Urinary bladder (tissue), 4 donors: ENCODE data around the gene SEMA4A. TPM values are rescaled to one million over a fixed set of nuclear protein-coding genes. Genes with fewer than 3 reads are reported as not detected.

Experiments used
- DNase-seq: peaks from one replicate; pipeline ENCODE4 v3.0.0-alpha.2; 2015; ENCODE audit errors: extremely low spot score
- H3K27ac ChIP-seq: one replicate; pipeline ENCODE4 v1.5.1; 2013; ENCODE audit warnings: low read depth, mild to moderate bottlenecking, moderate library complexity
- H3K36me3 ChIP-seq: one replicate; pipeline ENCODE4 v1.6.1; 2013; ENCODE audit warnings: mild to moderate bottlenecking, moderate library complexity; ENCODE audit not compliant: insufficient read depth
- H3K4me1 ChIP-seq: one replicate; pipeline ENCODE4 v1.6.1; 2013; ENCODE audit warnings: mild to moderate bottlenecking, moderate library complexity; ENCODE audit not compliant: insufficient read depth
- H3K4me3 ChIP-seq: one replicate; pipeline ENCODE4 v1.5.1; 2013; ENCODE audit warnings: low read depth, low read length
- WGBS: extraction: QIAGEN DNeasy Blood & Tissue Kit; methylation state at CpG from one replicate; pipeline ENCODE4 v1.1.7; 2013; 5-methylcytosine and 5-hydroxymethylcytosine counted together
- polyA plus RNA-seq: library from polyadenylated mRNA; stranded (reverse); fragments of 200-250 nt; gene quantifications from one replicate; pipeline ENCODE4 v1.2.3, GENCODE V29; 2013
- total RNA-seq: library from RNA; depleted of rRNA; stranded (reverse); fragments of >200 nt; gene quantifications from one replicate; pipeline ENCODE4 v1.2.3, GENCODE V29; 2014
- donor health status: healthy with polysubstance abuse.
- donor health status: healthy.

SEMA4A gene
- total RNA-seq: 7.3 TPM
- 7.0 TPM for polyA plus RNA-seq

DNA sequence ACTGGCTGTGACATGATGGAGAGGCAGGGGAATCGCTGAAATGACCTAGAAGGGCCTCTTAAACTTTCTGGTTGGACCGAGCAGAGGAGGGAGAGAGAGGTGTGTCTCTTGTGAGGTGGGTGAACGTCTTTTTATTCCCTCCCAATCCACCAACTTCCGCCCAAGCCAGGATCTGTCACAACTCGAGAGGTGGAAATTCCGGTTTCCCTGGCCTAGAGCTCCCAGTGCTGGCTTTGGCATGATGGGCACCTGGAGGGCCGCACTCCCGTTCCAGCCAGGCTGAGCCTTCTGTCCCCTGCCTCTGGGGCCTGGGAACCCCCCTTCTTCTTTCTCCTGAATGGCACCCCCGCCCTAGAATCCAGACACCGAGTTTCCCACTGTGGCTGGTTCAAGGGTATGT is at the start of gene SEMA4A:
Gene SEMA4A, plus strand, starts transcription at position 224 of the 400 bp plus-strand sequence. CDS start 994 bp downstream, outside the sequence.
- peak; percentile 74 for DNase-seq
- no peak within 1 kb of the TSS for H3K4me3 ChIP-seq
- no peaks in the 10 kb centered on the region for H3K36me3 ChIP-seq
- no peak within 1 kb of the TSS for H3K27ac ChIP-seq
- no peaks in the 10 kb centered on the region for H3K4me1 ChIP-seq
- 79% methylated on average over 10 of the region's 10 CpGs for WGBS

DNA sequence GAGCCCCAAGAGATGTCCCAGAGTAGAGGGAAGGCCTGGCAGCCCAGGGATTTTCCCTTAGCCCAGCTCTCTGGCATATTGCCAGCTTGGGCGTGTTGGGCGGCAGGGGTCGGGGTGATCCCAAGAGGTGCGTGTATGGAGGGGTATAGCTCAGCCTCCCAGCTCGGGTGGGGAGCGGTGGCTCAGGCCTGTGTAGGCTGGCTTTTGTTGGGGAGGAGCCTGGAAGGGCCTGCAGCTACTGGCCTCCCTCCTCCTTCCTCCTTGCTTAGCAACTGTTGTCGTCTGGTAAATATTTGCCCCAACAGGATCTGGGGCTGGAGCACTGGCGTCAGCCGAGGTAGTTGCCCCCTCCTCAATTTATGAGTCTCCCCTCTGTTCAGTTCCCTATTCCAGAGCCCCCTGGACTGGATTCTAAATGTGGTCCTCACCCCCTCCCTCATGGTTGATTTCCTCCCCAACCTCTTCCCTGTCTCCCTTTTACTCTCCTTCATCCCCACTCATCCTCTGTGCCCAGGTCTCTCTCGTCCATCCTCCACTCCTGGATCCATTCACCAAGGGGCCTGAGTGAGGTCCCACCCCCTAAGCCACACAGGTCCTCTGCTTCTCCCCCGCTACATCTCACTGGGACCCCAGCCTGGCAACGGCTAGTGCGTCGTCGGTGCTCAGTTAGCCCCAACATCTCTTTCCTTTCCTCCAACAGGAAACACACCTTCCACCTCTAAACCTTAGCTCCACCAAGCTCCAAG is 49.1 kb upstream of the SEMA4A start:
- no peaks in the 10 kb centered on the region for H3K36me3 ChIP-seq
- 25% methylated on average over 15 of the region's 15 CpGs for WGBS
- H3K4me3 ChIP-seq: no peak overlapping the region
- no peak for DNase-seq
- peaks cover 1% of the 10 kb centered on the region for H3K4me1 ChIP-seq
- H3K27ac ChIP-seq: peak overlapping the region; percentile 86

DNA sequence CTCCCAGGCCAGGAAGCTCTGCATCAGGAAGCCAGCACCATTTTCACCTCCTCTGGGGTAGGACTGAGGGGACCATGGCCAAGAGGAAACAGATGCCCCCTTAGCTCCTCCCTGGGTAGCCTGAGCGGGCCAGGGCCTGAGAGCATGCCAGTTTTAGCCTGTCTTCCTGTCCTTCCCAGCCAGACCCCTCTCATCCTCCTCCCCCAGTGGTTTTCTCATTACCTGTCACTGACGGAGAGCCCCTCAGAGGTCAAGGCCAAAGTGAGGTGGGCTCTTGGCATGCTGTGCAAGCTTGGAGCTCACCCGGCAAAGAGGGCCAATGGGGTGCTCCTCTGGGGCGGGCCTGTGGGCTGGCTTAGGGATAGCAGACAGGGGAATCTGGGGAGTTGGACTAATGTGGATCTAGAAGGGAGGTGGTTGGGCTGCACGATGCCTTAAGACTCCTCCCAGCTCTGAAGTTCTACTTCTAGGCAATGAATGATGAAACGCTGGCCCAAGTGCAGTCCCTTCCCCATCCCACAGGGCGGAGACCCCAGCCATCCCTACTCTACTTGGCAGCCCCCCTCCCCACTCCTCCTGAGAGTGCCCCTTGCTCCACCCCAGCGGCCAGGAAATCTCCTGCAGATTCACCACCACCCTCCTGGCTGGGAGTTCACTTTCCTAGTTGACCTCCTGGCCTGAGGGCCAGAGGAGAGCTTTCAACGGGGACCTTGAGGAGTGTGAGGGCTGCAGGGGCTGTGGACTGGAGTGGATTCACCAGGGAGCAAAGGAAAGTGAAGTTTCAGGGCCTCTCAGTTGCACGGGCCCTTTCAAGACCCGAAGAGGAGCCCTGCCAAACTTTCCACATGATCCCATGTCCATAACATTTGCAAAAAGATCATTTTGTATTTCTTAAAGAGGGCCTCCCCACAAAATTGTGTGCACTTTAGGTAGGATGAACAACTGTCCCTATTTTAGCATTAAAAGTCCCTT is 48.2 kb upstream of the SEMA4A start:
- Histone ChIP-seq H3K4me3 (no peak overlapping the region), H3K36me3 (no peaks in the 10 kb centered on the region), H3K4me1 (peaks cover 1% of the 10 kb centered on the region), H3K27ac (peak overlapping the region; percentile 85)
- 30% methylated on average over 11 of the region's 11 CpGs for WGBS
- no peak for DNase-seq

DNA sequence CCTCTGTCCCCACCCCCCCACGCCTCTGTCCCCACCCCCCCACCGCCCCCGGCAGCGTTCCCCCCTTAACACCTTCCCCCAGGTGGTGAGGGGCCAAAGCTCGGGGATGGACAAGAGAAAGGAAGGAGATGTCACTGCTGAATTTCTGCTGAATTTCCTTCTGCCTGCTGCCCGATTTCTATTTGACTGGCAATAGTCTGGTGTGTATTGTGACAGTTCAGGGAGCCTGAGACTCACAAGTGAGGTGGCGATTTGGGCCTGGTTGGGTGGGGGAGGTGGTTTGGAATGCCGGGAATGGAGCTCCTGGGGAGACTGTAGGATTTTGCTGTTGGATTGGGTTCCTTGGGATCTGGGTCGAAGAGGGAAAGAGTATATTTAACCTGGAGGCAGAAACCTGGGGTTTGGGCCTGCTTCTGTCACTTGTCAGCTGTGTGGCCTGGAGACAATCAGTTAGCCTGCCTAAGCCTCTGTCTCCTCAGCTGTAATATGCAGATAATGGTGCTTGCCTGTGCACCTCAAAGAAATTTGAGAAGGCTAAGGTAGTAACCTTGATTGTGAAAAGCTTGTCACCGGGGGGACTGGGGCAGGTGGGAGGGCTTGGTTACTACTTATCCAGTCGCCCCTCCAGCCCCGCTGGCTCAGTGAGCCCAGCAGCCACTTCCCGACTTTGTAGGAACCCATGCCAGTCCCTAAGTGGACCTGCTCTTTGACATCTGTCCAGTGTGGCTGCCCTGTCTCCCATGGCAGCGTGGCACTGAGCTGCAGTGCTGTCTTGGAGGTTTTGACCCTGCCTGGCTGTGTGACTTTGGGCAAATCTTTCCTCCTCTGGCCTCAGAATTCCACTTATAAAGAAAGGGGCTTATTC is 46.5 kb upstream of the SEMA4A start:
- Histone ChIP-seq H3K27ac (peak overlapping the region; percentile 95), H3K4me1 (peaks cover 1% of the 10 kb centered on the region), H3K4me3 (peak overlapping the region; percentile 29), H3K36me3 (no peaks in the 10 kb centered on the region)
- 34% methylated on average over 14 of the region's 14 CpGs for WGBS
- no peak for DNase-seq

DNA sequence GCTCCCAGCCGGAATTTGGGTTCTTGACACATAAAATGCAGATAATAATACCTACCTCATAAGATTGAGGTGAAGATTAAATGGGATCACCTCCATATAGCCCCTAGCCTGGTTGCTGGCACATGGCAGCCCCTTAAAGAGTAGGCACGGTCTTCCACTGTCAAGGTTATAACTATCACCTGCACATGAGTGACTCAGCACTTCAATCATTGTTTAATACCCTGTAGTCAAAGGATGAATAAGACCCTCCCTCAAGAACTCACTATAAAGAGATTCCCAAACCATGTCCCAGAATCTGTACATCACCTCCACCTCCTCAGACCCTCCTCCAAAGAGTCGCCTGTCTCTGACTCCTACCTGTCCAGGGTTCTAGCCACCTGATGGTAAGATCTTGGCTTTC is 45.3 kb upstream of the SEMA4A start:
- peaks cover 1% of the 10 kb centered on the region for H3K4me1 ChIP-seq
- H3K4me3 ChIP-seq: no peak overlapping the region
- no peak for DNase-seq
- 92% methylated on average over 3 of the region's 3 CpGs for whole genome bisulfite sequencing
- no peak overlapping the region for H3K27ac ChIP-seq
- H3K36me3 ChIP-seq: no peaks in the 10 kb centered on the region

DNA sequence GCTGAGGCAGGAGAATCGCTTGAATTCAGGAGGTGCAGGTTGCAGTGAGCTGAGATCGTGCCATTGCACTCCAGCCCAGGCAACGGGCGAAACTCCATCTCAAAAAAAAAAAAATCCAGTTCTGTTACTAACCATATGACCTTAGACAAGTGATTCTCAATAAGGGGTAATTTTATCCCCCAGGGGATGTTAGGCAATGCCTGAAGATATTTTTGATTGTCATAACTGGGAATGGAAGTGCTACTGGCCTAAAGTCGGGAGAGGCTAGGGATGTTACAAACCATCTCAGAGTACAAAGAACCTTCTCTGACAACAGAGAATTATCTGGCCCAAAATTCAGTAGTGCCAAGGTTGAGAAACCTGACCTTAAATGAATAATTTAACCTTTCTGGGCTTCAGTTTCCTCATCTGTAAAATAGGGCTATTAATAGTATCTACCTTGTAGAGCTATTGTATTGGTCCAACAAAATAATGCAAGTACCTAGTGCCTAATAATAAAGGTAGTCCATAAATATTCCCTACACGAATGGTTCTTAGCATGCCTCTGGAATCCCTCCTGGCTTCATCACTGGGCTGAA is 44.6 kb upstream of the SEMA4A start:
- no peak overlapping the region for H3K27ac ChIP-seq
- no peaks in the 10 kb centered on the region for H3K36me3 ChIP-seq
- DNase-seq: no peak
- 88% methylated on average over 6 of the region's 6 CpGs for whole genome bisulfite sequencing
- H3K4me1 ChIP-seq: peaks cover 1% of the 10 kb centered on the region
- no peak overlapping the region for H3K4me3 ChIP-seq

DNA sequence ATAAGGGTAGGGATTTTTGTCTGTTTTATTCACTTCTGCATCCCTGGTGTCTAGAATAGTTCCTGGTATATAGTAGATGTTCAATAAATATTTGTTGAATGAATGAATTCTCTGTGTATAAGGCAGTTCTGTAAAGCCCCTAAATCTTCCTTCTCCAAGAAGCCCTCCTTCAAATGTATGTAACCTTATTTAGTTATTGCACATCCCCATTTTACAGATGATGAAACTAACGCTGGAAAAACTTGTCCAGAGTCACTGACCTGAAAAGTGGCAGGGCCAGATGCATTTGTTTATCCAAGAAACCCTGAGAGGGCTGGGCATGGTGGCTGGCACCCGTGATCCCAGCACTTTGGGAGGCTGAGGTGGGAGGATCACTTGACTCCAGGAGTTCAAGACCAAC is 43.1 kb upstream of the SEMA4A start:
- no peaks in the 10 kb centered on the region for H3K4me1 ChIP-seq
- no peak overlapping the region for H3K4me3 ChIP-seq
- whole genome bisulfite sequencing: 86% methylated on average over 2 of the region's 2 CpGs
- H3K36me3 ChIP-seq: no peaks in the 10 kb centered on the region
- no peak overlapping the region for H3K27ac ChIP-seq
- no peak for DNase-seq

DNA sequence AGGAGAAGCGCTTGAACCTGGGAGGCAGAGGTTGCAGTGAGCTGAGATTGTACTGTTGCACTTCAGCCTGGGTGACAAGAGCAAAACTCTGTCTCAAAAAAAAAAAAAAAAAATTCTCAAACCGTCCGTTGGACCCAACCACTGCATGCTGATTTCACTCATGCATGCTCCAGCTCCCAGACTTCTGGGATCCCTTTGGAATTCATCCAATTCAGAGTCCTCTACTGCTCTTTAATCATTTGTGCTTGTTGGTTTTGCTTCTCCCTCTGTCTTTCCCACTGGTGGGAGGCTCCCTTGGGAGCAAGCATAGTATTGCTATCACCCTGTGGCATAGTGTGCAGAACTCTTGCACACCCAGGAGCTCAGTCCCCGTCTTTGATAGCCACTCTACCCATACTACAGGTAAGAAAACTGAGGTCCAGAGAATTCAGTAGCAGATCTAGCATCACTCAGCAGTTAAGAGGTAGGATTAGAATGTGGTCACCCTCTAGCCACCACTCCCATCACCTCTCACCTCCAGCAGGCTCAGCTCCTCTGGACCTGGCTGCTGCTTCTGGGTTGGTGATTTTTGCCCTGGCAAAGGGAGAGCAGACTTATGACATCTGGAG is 41.9 kb upstream of the SEMA4A start:
- 68% methylated on average over 4 of the region's 4 CpGs for WGBS
- Histone ChIP-seq H3K4me1 (no peaks in the 10 kb centered on the region), H3K4me3 (no peak overlapping the region), H3K27ac (no peak overlapping the region), H3K36me3 (no peaks in the 10 kb centered on the region)
- DNase-seq: no peak

DNA sequence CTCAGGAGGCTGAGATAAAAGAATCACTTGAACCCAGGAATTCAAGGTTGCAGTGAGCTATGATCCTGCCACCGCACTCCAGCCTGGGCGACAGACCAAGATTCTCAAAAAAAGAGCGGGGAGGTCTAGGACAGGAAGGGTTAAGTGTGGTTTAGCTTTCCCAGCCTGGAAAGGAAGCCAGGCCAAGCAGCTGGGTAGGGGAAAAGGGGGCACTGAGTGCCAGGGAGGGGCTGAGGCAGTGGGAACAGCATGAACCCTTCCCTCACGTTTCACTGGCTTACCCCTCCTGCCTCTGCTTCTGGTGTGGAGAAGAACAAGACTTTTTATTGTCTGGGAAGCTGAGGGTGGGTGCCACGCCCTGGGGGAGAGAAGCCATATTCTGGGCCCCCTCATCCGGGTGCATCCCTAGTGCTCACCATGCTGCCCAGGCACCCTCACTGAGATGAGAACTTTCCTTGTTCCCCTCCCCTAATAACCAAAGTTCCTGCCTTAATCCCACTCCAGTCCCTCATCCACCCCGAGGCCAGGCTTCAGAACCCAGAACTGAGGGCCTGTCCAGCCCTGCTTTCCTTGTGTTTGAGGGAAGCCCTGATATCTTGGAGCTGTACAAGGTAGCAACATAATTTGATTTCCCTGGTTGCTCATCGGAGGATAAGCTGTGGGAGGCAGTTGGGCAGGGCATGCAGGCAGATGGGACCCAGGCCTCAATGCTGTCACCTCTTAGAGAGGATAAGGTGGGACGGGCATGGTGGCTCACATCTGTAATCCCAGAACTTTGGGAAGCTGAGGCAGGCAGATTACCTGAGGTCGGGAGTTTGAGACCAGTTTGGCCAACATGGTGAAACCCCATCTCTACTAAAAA is 40.9 kb upstream of the SEMA4A start:
- Histone ChIP-seq H3K4me3 (no peak overlapping the region), H3K27ac (no peak overlapping the region), H3K36me3 (no peaks in the 10 kb centered on the region), H3K4me1 (no peaks in the 10 kb centered on the region)
- WGBS: 60% methylated on average over 10 of the region's 10 CpGs
- no peak for DNase-seq

DNA sequence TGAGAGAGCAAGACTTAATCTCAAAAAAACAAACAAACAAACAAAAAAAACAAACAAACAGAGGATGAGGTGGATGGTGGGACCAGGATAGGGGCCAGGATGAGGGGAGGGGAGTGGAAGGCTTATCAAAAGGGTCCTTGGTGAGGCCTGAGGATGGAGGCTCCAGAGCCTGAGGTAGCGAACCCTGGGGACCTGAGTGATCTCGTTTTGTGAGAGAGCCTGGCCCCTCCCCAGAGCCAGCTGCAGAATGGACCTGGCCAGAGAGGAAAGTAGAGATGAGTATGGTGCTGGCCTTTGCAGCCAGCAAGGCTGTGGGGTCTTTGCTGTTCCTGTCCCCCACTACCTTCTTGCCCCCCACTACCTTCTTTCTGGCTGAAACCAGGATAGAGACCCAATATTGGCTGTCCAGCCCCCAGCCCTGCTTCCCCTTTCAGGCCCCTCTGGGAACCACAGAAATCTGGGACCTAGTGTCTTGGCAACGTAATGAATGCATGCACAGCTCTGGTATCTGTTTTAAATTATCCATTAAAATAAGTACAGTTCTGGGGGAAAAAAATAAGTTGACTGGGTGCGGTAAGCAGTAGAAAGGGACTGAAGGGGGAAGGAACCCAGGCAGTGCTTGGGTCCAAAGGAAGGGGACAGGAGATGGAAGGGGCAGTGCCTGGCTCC is 40.0 kb upstream of the SEMA4A start:
- Histone ChIP-seq H3K4me1 (no peaks in the 10 kb centered on the region), H3K36me3 (no peaks in the 10 kb centered on the region), H3K27ac (peak overlapping the region; percentile 93), H3K4me3 (no peak overlapping the region)
- no peak for DNase-seq
- WGBS: 37% methylated on average over 4 of the region's 4 CpGs

DNA sequence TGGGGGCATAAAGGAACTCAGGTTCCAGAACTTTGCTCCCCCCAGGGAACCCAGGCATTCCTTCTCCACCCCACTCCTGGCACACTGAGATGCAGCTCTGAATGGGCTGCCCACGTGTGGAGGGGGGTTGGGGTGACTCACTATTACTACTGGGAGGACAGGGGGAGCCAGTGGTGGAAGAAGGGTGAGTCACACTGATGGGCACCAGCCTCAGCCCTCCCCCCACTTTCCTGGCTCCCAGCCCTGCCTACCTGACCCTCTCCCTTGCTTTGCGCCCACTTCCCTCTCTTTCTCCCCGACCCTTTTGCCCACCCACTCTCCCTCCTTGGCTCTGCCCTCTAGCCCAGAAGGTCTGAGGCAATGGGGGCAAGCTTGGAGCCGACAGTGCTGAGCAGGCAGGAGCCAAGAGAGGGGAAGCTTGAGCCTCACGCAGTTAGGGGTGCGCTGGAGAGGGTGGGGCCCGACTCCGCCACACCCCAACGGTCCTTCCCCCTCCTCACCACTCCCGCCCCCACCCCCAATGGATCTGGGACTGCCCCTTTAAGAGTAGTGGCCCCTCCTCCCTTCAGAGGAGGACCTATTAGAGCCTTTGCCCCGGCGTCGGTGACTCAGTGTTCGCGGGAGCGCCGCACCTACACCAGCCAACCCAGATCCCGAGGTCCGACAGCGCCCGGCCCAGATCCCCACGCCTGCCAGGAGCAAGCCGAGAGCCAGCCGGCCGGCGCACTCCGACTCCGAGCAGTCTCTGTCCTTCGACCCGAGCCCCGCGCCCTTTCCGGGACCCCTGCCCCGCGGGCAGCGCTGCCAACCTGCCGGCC is 39.1 kb upstream of the SEMA4A start, which contains the start of gene LMNA:
Gene LMNA, plus strand, starts transcription at position 611 of the 818 bp plus-strand sequence. CDS start 208 bp downstream, outside the sequence.
- H3K4me1 ChIP-seq: no peaks in the 10 kb centered on the region

More for the DNA sequence above, 39.1 kb upstream of the SEMA4A start, which contains the start of gene LMNA:
- peak within 1 kb of the TSS; percentile 95 for H3K27ac ChIP-seq
- H3K4me3 ChIP-seq: peak within 1 kb of the TSS; percentile 96
- H3K36me3 ChIP-seq: no peaks in the 10 kb centered on the region
- under 1% methylated on average over 37 of the region's 37 CpGs for whole genome bisulfite sequencing
- no peak for DNase-seq
